NB4 (cell line): Measurements from ENCODE around the gene EGLN3.

Experiments
- CTCF ChIP-seq: IDR thresholded peaks from one replicate; pipeline ENCODE4 v1.5.1; 2012; ENCODE audit warnings: low read depth, low read length
- MAX ChIP-seq: IDR thresholded peaks from 2 replicates; pipeline ENCODE4 v1.6.1; 2011; ENCODE audit warnings: low read depth, low read length
- MYC ChIP-seq: IDR thresholded peaks from 2 replicates; pipeline ENCODE4 v1.6.1; 2011; ENCODE audit warnings: low read depth, low read length
- POLR2A ChIP-seq: IDR thresholded peaks from 2 replicates; pipeline ENCODE4 v1.6.1; 2011; ENCODE audit warnings: mild to moderate bottlenecking; ENCODE audit not compliant: insufficient read length; ENCODE audit errors: extremely low read depth

- TF ChIP-seq CTCF (no peak), MYC (no peak), MAX (no peak), POLR2A (no peak)
Observed at GRCh38 chr14:33914676-33915516, 36.0 kb downstream of the EGLN3 start.
